Prostate gland (tissue), 2 donors: ENCODE data around the gene FAM114A1.

Experiments
- CTCF ChIP-seq, 4 experiments: fragments of 200-600 bp in 2 of 4; fragments of 450-650 bp in 2 of 4; sonication (generic) in 2 of 4; IDR thresholded peaks; 1 replicate in 3 of 4; 2 replicates in 1 of 4; pipeline ENCODE4 v1.5.1; 2016 to 2019; ENCODE audit warnings: antibody characterized with exemption in 4 of 4, mild to moderate bottlenecking in 2 of 4, moderate library complexity in 2 of 4
- POLR2A ChIP-seq: fragments of 450-650 bp; IDR thresholded peaks from one replicate; pipeline ENCODE4 v1.6.1; 2016; ENCODE audit warnings: antibody characterized with exemption, mild to moderate bottlenecking
- POLR2AphosphoS5 ChIP-seq: sonication (generic); formaldehyde crosslinking; IDR thresholded peaks from one replicate; pipeline ENCODE4 v1.6.1; 2017; ENCODE audit warnings: antibody characterized with exemption

GRCh38 chr4:38926896-38927295 lies 59.3 kb downstream of the FAM114A1 start:
- TF ChIP-seq CTCF (IDR thresholded peaks at IDR 0.05) (no peak), POLR2AphosphoS5 (no peak), POLR2A (no peak)
